Inflammatory macrophage treated with lipopolysaccharide for 4 hours (primary cell): ENCODE measurements around the gene LRMDA.
A peak's percentile ranks its signal among the peaks of the same experiment; 100 is the strongest.

Source experiments
- DNase-seq: peaks from one replicate; pipeline ENCODE4 v3.0.0-alpha.2; 2020

The LRMDA gene

GRCh38 chr10:75938380-75939122 lies 507.1 kb downstream of the LRMDA start:
- DNase-seq: no peak

GRCh38 chr10:75939541-75939940 lies 508.1 kb downstream of the LRMDA start:
- DNase-seq: no peak

GRCh38 chr10:75940742-75941141 lies 509.3 kb downstream of the LRMDA start:
- DNase-seq: no peak

- DNase-seq: no peak
Measured at GRCh38 chr10:75941223-75941801, 509.9 kb downstream of the LRMDA start.

- no peak for DNase-seq
Measured at GRCh38 chr10:75944061-75944460, 512.6 kb downstream of the LRMDA start.

GRCh38 chr10:75948583-75948982 lies 517.2 kb downstream of the LRMDA start:
- no peak for DNase-seq

GRCh38 chr10:75950307-75950706 lies 518.9 kb downstream of the LRMDA start:
- DNase-seq: no peak

GRCh38 chr10:75950997-75951589 lies 519.7 kb downstream of the LRMDA start:
- DNase-seq: no peak

GRCh38 chr10:75951627-75952026 lies 520.2 kb downstream of the LRMDA start:
- DNase-seq: no peak

GRCh38 chr10:75952093-75952492 lies 520.7 kb downstream of the LRMDA start:
- no peak for DNase-seq

- DNase-seq: peak; percentile 24
Measured at GRCh38 chr10:75954486-75954885, 523.1 kb downstream of the LRMDA start.

- peak; percentile 73 for DNase-seq
Measured at GRCh38 chr10:75955973-75956502, 524.6 kb downstream of the LRMDA start.

- peak; percentile 50 for DNase-seq
Measured at GRCh38 chr10:75956624-75957023, 525.2 kb downstream of the LRMDA start.

GRCh38 chr10:75957314-75958120 lies 526.1 kb downstream of the LRMDA start:
- DNase-seq: peak; percentile 72

- DNase-seq: no peak
Measured at GRCh38 chr10:75959209-75959608, 527.8 kb downstream of the LRMDA start.

GRCh38 chr10:75959912-75960311 lies 528.5 kb downstream of the LRMDA start:
- DNase-seq: peak; percentile 62

GRCh38 chr10:75962395-75963061 lies 531.1 kb downstream of the LRMDA start:
- DNase-seq: no peak

GRCh38 chr10:75967491-75967890 lies 536.1 kb downstream of the LRMDA start:
- no peak for DNase-seq

GRCh38 chr10:75969031-75969430 lies 537.6 kb downstream of the LRMDA start:
- no peak for DNase-seq

GRCh38 chr10:75971402-75972211 lies 540.2 kb downstream of the LRMDA start:
- no peak for DNase-seq

- DNase-seq: no peak
Measured at GRCh38 chr10:75972491-75973276, 541.3 kb downstream of the LRMDA start.
